DMS 273 treated with DMSO at 0.1 percent for 48 hours (cell line): ENCODE data around the gene EPG5.
"Not testable (repeated sequence)": the region's sequence is repeated elsewhere in the genome, so short reads cannot be mapped to it uniquely, and the experiment has no call there.

ENCODE experiments used
- DNase-seq: peaks from one replicate; lab custom pipeline; 2025; lab: John Stamatoyannopoulos, UW

EPG5 gene

GRCh38 chr18:45967007-45967706, at the start of gene EPG5:
Gene EPG5, minus strand, starts transcription at chr18:45967329. Its CDS starts 90 bp downstream, at chr18:45967239.
- peak; percentile 84 for DNase-seq

GRCh38 chr18:46013484-46014189, 46.5 kb upstream of the EPG5 start:
- no peak for DNase-seq

- no peak for DNase-seq
Observed at GRCh38 chr18:46010676-46011075, 43.5 kb upstream of the EPG5 start.

- DNase-seq: no peak
Observed at GRCh38 chr18:46010050-46010449, 42.9 kb upstream of the EPG5 start.

GRCh38 chr18:46009125-46009840, 42.2 kb upstream of the EPG5 start:
- DNase-seq: no peak

- no peak for DNase-seq
Observed at GRCh38 chr18:46008531-46008930, 41.4 kb upstream of the EPG5 start.

- DNase-seq: no peak
Observed at GRCh38 chr18:46007165-46007564, 40.0 kb upstream of the EPG5 start.

- DNase-seq: no peak
Observed at GRCh38 chr18:46002934-46003333, 35.8 kb upstream of the EPG5 start.

- DNase-seq: no peak
Observed at GRCh38 chr18:46001892-46002291, 34.8 kb upstream of the EPG5 start.

GRCh38 chr18:46001074-46001473, 33.9 kb upstream of the EPG5 start:
- no peak for DNase-seq

- no peak for DNase-seq
Observed at GRCh38 chr18:45999536-45999935, 32.4 kb upstream of the EPG5 start.

- DNase-seq: no peak
Observed at GRCh38 chr18:45998244-45998643, 31.1 kb upstream of the EPG5 start.

- no peak for DNase-seq
Observed at GRCh38 chr18:45997700-45998151, 30.6 kb upstream of the EPG5 start.

GRCh38 chr18:45995461-45995860, 28.3 kb upstream of the EPG5 start:
- DNase-seq: no peak

- DNase-seq: no peak
Observed at GRCh38 chr18:45993438-45993837, 26.3 kb upstream of the EPG5 start.

- DNase-seq: not testable (repeated sequence)
Observed at GRCh38 chr18:45992527-45992926, 25.4 kb upstream of the EPG5 start.

- DNase-seq: no peak
Observed at GRCh38 chr18:45991788-45992187, 24.7 kb upstream of the EPG5 start.

- no peak for DNase-seq
Observed at GRCh38 chr18:45984546-45985235, 17.6 kb upstream of the EPG5 start.

GRCh38 chr18:45981821-45982220, 14.7 kb upstream of the EPG5 start:
- DNase-seq: no peak

- no peak for DNase-seq
Observed at GRCh38 chr18:45980229-45980628, 13.1 kb upstream of the EPG5 start.

- no peak for DNase-seq
Observed at GRCh38 chr18:45978084-45978483, 11.0 kb upstream of the EPG5 start.

- no peak for DNase-seq
Observed at GRCh38 chr18:45976974-45977373, 9.8 kb upstream of the EPG5 start.
